HG03432 (cell line): ENCODE data around the gene TFAP2A.

Experiments used
- ATAC-seq: cut with Tn5 transposase; IDR thresholded peaks from one replicate; pipeline ENCODE4 v1.9.1; 2021; ENCODE audit warnings: mild to moderate bottlenecking, moderate library complexity; ENCODE audit not compliant: unreplicated experiment

TFAP2A gene

GRCh38 chr6:10401004-10401536 lies 13.8 kb downstream of the TFAP2A start:
- no peak for ATAC-seq

GRCh38 chr6:10400330-10400729 lies 14.5 kb downstream of the TFAP2A start:
- ATAC-seq: no peak

GRCh38 chr6:10399451-10399850 lies 15.4 kb downstream of the TFAP2A start:
- ATAC-seq: no peak

GRCh38 chr6:10398446-10399218 lies 16.2 kb downstream of the TFAP2A start:
- no peak for ATAC-seq

GRCh38 chr6:10397756-10398445 lies 17.0 kb downstream of the TFAP2A start:
- ATAC-seq: no peak

- no peak for ATAC-seq
Measured at GRCh38 chr6:10396785-10397184, 18.1 kb downstream of the TFAP2A start.

- ATAC-seq: no peak
Measured at GRCh38 chr6:10395704-10396546, 18.9 kb downstream of the TFAP2A start.

GRCh38 chr6:10395171-10395703 lies 19.6 kb downstream of the TFAP2A start:
- ATAC-seq: no peak

GRCh38 chr6:10393544-10394225 lies 21.2 kb downstream of the TFAP2A start:
- ATAC-seq: no peak

- no peak for ATAC-seq
Measured at GRCh38 chr6:10391799-10392198, 23.1 kb downstream of the TFAP2A start.

- ATAC-seq: no peak
Measured at GRCh38 chr6:10391299-10391630, 23.6 kb downstream of the TFAP2A start.

- no peak for ATAC-seq
Measured at GRCh38 chr6:10390495-10391298, 24.2 kb downstream of the TFAP2A start.

GRCh38 chr6:10389739-10390494 lies 25.0 kb downstream of the TFAP2A start:
- no peak for ATAC-seq

GRCh38 chr6:10386756-10387654 lies 27.9 kb downstream of the TFAP2A start:
- no peak for ATAC-seq

GRCh38 chr6:10386220-10386619 lies 28.7 kb downstream of the TFAP2A start:
- no peak for ATAC-seq

- no peak for ATAC-seq
Measured at GRCh38 chr6:10385524-10386132, 29.2 kb downstream of the TFAP2A start.
